HG02870 (cell line): ENCODE measurements around the gene HERC3.
A peak's percentile ranks its signal among the peaks of the same experiment; 100 is the strongest.

Experiments used
- ATAC-seq: cut with Tn5 transposase; IDR thresholded peaks from one replicate; pipeline ENCODE4 v1.9.1; 2021; ENCODE audit warnings: mild to moderate bottlenecking, moderate library complexity; ENCODE audit not compliant: unreplicated experiment

Gene HERC3

DNA sequence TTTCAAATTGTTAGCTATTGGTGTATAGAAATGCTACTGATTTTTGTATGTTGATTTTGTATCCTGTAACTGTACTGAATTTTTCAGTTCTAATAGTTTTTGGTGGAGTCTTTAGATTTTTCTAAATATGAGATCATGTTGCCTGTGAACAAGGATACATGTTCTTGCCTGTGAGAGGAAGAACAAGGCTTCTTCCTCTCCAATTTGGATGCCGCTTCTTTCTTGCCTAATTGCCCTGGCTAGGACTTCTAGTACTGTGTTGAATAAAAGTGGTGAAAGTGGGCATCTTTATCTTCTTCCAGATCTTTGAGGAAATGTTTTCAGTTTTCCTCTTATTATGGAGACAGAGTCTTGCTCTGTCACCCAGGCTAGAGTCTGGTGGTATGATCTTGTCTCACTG is 121.5 kb downstream of the HERC3 start:
- no peak for ATAC-seq

GRCh38 chr4:88718098-88718497 is 125.8 kb downstream of the HERC3 start:
- ATAC-seq, result no peak

DNA sequence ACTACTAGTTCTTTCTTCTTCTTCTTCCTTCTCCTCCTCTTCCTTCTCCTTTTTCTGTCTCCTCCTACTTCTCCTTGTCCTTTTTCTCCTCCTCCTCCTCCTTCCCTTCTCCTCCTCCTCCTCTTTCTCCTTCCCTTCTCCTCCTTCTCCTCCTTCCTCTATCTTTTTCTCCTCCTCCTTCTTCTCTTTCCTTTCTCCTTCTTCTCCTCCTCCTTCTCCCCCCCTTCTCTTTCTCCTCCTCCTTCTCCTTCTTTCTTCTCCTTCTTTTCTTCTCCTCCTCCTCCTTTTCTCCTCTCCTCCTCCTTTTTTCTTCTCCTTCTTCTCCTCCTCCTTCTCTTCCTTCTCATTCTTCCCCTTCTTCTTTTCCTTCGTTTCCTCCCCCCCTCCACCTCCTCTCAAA is 127.1 kb downstream of the HERC3 start:
- ATAC-seq, result no peak

- ATAC-seq, result no peak
Measured at GRCh38 chr4:88720451-88721428, 128.5 kb downstream of the HERC3 start.

- no peak for ATAC-seq
Measured at GRCh38 chr4:88722276-88722780, 130.0 kb downstream of the HERC3 start.

DNA sequence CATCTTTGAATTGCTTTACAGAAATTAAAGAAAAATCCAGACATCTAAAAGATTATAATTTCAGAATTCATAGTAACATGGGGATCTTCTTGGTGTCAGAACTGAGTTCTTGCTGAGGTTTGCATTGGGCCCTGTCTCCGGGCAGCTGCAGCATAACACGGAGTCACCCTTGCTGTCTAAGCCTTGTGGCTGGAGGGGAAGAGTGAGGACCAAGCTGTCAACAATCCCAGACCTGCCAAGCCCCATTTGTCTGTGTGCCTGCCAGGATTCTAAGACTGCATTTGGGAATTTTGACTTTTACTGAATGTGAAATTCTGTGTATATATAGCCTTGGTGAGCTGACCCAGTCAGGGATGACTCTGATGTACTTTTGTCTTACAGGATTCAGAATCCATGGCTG is 130.5 kb downstream of the HERC3 start:
- ATAC-seq, result no peak

- ATAC-seq, result no peak
Measured at GRCh38 chr4:88724406-88724805, 132.1 kb downstream of the HERC3 start.

GRCh38 chr4:88725143-88725542 is 132.9 kb downstream of the HERC3 start:
- ATAC-seq, result no peak

GRCh38 chr4:88725986-88726385 is 133.7 kb downstream of the HERC3 start:
- ATAC-seq, result no peak

GRCh38 chr4:88728146-88728545 is 135.9 kb downstream of the HERC3 start:
- no peak for ATAC-seq

DNA sequence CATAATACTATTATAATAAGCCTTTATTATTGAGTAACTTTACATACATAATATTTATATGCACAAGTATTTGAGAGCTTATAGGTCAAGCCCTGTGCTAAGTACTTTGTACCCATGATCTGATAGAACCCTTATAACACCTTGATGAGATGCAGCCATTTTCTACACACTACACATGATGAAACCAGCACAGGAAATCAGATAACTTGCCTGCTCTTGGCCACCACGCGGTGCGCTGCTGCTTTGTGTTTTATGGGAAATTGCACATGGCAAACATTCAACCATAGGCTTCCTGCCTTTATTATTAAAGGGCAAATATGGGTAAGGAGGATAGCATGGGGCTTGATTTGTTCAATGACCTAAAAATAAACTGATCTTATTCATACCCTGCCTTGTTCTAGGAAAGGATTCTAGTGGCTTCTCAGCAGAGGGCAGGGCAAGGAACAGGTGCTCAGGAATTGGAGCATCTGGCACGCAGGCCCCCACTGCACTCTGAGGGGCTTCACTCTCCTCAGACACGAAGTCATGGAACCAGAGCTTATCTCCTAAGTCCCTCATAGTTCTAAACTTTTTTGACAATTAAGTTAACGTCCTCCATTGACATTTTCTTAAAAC is 137.0 kb downstream of the HERC3 start:
- no peak for ATAC-seq

DNA sequence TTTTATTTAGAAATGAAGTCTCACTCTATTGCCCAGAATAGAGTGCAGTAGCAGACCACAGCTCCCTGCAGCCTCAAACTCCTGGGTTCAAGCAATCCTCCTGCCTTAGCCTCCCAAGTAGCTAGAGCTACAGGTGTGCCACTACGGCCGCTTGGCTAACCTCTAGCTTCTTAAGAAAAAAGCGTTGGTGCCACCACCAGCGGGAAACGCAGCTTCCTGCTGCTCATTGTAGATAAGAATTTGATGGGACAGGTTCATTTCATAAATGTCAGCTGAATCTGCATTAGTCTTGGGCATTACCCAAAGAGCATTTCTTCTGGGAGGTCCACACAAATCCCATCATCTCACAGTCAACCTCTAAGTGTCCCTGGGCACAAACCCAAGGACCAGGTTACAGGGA is 138.5 kb downstream of the HERC3 start:
- ATAC-seq, result no peak

DNA sequence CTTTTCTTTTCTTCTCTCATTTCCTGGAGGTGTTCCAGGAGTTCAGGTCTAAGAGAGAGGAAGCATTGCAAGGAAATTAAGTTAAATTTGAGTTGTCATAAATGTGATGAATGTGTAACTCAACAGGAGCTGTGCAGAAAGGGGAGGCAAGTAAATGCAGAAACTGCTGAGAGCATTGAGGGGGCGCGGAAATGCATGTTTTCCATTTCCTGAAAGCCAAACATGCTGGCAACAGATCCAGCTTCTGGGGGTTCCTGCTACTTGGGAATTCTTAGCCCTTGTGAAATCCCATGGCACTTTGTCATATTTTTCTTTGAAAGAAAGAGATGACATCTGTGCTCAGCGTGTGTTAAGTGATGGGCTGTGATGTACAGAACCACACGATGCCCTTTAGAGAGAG is 139.1 kb downstream of the HERC3 start:
- ATAC-seq, result no peak

DNA sequence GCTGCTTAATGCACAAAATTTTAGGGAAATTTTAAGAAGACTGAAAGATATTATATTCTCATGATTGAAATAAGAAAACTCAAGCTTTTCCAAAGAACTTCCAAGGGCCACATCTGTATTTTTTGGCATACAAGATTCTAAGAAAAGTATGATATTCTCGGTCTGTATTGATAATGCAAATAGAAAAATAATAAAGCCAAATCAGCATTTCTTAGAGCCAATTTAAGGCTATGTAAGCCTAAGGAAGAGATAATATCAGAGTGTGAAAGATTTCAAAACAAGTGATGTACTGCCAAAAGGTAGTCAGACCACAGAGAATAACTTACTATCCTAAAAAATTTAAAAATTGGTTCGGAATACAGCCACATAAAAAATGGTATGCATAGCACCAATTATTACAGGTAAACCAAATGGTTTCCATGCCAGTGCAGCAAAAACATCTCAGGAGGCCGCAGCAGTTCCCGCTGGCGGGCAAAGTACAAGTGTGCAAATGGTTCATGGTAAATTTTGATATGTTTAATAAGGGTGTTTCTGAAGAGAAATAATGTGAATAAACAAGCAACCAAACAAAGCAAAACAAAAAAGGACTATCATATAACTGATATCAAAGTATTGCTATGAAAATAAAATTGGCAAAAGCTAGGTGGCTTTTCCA is 140.6 kb downstream of the HERC3 start:
- no peak for ATAC-seq

DNA sequence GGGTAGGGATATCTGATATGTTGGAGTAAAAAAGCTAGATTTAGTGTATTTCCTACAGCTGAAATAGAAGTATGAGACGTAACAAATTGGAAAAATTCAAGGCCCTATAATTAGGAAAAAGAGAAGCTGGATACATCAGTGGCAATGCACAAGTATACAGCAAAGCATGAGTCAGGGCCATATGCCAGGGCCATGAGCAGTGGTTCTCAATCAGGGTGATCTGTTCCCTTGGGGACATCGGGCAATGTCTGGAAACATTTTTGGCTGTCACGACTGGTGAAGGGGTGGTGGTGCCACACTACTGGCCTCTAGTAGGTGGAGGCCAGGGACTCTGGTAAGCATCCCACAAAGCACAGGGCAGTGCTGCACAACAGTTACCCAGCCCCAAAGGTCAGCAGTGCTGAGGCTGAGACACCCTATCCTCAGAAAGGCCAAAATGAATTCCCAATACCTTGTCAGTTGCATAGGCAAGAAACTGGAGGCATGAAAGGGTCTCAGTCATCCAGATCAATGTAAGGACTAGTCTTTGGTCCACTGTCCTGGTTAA is 142.2 kb downstream of the HERC3 start:
- ATAC-seq, result no peak

DNA sequence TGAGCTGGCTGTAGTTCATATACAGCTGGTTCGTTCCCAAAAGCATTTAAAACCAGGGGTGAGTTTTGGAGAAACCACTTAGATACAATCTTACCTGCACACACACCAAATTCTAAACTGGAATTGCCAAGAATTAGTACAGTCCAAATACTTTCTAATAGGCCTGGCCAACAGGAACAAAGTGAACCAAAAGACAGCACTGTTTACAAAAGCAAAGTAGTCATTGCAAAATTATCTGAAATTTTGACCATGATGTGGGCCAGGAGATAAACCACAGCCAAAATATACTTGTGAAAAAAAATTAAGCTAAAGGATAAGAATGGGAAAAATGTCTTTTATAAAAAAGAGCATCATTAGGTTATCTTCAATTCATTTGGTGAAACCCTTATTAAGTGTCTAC is 143.3 kb downstream of the HERC3 start:
- ATAC-seq, result no peak

DNA sequence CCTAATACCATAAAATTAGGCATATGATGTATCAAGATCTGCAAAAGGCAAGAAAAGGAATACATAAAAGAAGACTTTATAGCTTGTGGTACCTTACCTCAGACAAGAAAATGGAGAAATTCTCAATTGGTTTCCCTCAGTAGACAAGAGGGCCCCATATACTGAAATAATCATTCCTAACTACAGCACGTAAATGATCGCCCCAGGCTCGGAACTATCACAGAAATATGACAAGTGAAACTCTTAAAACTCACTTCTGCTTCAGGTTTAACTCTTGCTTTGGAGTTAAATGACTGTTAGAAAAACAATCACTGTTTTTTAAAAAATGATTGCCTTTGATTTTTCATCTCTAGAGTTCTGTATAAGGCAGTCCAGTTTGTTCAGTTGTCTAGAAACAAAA is 144.0 kb downstream of the HERC3 start:
- ATAC-seq, result peak; percentile 72

DNA sequence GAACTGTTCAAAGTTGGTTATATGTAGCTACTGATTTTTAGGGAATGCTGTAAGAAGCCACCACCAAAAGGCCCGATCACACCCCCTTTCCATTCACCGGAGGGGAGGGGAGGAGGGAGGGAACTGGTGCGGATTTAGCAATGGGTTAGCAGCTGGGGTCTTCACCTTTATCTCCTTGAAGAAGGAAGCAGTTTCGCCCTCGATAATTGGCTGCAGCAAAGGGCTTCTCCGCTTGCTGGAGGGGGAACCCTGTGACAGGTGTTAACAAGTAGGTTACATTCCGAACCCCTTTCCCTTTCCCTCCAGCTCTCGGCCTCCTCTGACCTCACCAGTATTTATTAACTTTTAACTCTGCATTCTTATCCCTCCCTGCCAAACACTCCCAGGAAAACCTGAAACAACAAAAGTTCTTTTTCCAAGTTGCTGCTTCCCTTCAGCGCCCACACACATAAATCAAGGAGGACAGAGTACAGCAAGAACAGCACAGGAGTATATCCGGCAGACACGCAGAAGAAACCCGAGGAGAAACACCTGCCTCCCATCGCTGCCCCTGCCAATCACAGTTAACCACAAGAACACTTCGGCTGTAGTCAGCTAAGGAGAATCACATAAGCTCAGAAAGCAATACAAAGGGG is 145.1 kb downstream of the HERC3 start:
- ATAC-seq, result no peak

- no peak for ATAC-seq
Measured at GRCh38 chr4:88738180-88738579, 145.9 kb downstream of the HERC3 start.

- no peak for ATAC-seq
Measured at GRCh38 chr4:88742561-88742960, 150.3 kb downstream of the HERC3 start.

DNA sequence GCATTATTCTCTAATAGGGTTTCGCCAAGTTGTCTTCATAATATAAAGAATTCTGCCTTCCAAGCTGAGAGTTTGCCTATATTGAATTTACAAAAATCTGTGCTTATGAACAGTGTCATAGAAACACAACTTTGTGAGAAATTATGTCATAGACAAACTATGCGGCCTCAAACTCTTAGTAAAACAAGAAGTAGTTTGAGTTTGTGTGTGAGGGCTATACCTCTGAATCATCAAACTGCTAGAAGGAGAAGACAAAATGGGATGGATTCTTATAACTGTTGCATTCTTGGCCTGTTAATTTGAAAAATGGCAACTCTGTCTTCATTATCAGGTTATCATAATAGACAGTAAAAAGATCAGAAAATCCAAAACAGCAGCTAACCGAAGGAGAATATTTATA is 151.4 kb downstream of the HERC3 start:
- ATAC-seq, result no peak
